SK-N-SH (cell line): Measurements from ENCODE around the gene TMA16. TPM values are rescaled to one million over a fixed set of nuclear protein-coding genes. Genes with fewer than 3 reads are reported as not detected.

Experiments
- CTCF ChIA-PET: fragments of 300-600, 350-600 bp; formaldehyde crosslinking; extraction: SDS; loops from one replicate; lab custom pipeline; 2021; lab: Yijun Ruan, JAX
- POLR2A ChIA-PET: fragments of 350-600 bp; sonication (Branson Sonifier 250); formaldehyde crosslinking; extraction: SDS; loops from one replicate; lab custom pipeline; 2020; ENCODE audit warnings: antibody characterized with exemption, inconsistent platforms; lab: Yijun Ruan, JAX
- DNase-seq: peaks from one replicate; pipeline ENCODE4 v3.0.0; 2012
- H2AFZ ChIP-seq: fragments of 200-600 bp; sonication (generic); 2 replicates; pipeline ENCODE4 v1.8.1; 2016; ENCODE audit warnings: antibody characterized with exemption, mild to moderate bottlenecking, low read depth
- H3F3A ChIP-seq: fragments of 200-600 bp; sonication (generic); replicated peaks from 2 replicates; pipeline ENCODE3; 2016; ENCODE audit warnings: antibody characterized with exemption, mild to moderate bottlenecking; ENCODE audit not compliant: insufficient read depth
- H3K27ac ChIP-seq, 2 experiments: fragments of 200-500 bp in 1 of 2; fragments of 200-600 bp in 1 of 2; sonication (Bioruptor generic) in 1 of 2; sonication (generic), shearing (Covaris generic) in 1 of 2; 2 replicates each; pipeline versions ENCODE4 v1.5.1 to v1.6.1; 2014 to 2016; ENCODE audit warnings: low read depth in 2 of 2, inconsistent platforms in 1 of 2, low read length in 1 of 2, mild to moderate bottlenecking in 1 of 2, mixed read lengths in 1 of 2
- H3K27me3 ChIP-seq: fragments of 200-600 bp; sonication (generic), shearing (Covaris generic); 2 replicates; pipeline ENCODE4 v1.6.1; 2016; ENCODE audit warnings: mixed run types; ENCODE audit not compliant: insufficient read depth
- H3K36me3 ChIP-seq, 2 experiments: fragments of 200-500 bp in 1 of 2; fragments of 200-600 bp in 1 of 2; sonication (Bioruptor generic) in 1 of 2; sonication (generic) in 1 of 2; replicated peaks in 1 of 2; 2 replicates each; pipeline versions ENCODE3 to v1.5.1; 2014 to 2016; ENCODE audit warnings: low read length in 1 of 2, mild to moderate bottlenecking in 1 of 2; ENCODE audit not compliant: insufficient read depth in 2 of 2, control insufficient read depth in 1 of 2
- H3K4me1 ChIP-seq, 2 experiments: fragments of 200-500 bp in 1 of 2; fragments of 200-600 bp in 1 of 2; sonication (Bioruptor generic) in 1 of 2; sonication (generic), shearing (Covaris generic) in 1 of 2; 2 replicates each; pipeline versions ENCODE4 v1.5.1 to v1.6.1; 2014 to 2016; ENCODE audit warnings: low read depth in 1 of 2, low read length in 1 of 2, mixed run types in 1 of 2; ENCODE audit not compliant: insufficient read depth in 2 of 2, control insufficient read depth in 1 of 2
- H3K4me2 ChIP-seq: fragments of 200-600 bp; sonication (generic), shearing (Covaris generic); 2 replicates; pipeline ENCODE4 v1.6.1; 2017; ENCODE audit warnings: mixed run types
- H3K4me3 ChIP-seq, 2 experiments: fragments of 200-500 bp in 1 of 2; fragments of 200-600 bp in 1 of 2; sonication (Bioruptor generic) in 1 of 2; sonication (generic), shearing (Covaris generic) in 1 of 2; 2 replicates each; pipeline versions ENCODE4 v1.5.1 to v1.8.1; 2014 to 2016; ENCODE audit warnings: low read depth in 2 of 2, inconsistent platforms in 1 of 2, low read length in 1 of 2, mild to moderate bottlenecking in 1 of 2, mixed read lengths in 1 of 2, moderate library complexity in 1 of 2
- H3K79me2 ChIP-seq: fragments of 200-600 bp; sonication (generic); 2 replicates; pipeline ENCODE4 v1.8.1; 2017; ENCODE audit warnings: mild to moderate bottlenecking; ENCODE audit not compliant: insufficient read depth
- H3K9ac ChIP-seq: fragments of 200-600 bp; sonication (generic); 2 replicates; pipeline ENCODE4 v1.6.1; 2017; ENCODE audit warnings: mixed run types
- H3K9me2 ChIP-seq: fragments of 200-600 bp; sonication (generic); 2 replicates; pipeline ENCODE4 v1.6.1; 2017; ENCODE audit warnings: mixed run types
- H3K9me3 ChIP-seq: fragments of 200-600 bp; sonication (generic); 2 replicates; pipeline ENCODE4 v1.6.1; 2017; ENCODE audit warnings: mixed run types, mild to moderate bottlenecking, moderate library complexity
- H4K20me1 ChIP-seq: fragments of 200-600 bp; sonication (generic); 2 replicates; pipeline ENCODE4 v1.6.1; 2017; ENCODE audit warnings: mild to moderate bottlenecking, mixed run types; ENCODE audit not compliant: insufficient read depth
- ELF1 ChIP-seq: IDR thresholded peaks from 2 replicates; pipeline ENCODE4 v1.4.0; 2012
- EZH2phosphoT487 ChIP-seq: fragments of 200-600 bp; sonication (generic); IDR thresholded peaks from 2 replicates; pipeline ENCODE4 v1.6.1; 2017; ENCODE audit warnings: low read depth, mixed run types, mild to moderate bottlenecking, antibody characterized with exemption, moderate library complexity, borderline replicate concordance
- FOXJ3 ChIP-seq: sonication (generic); formaldehyde crosslinking; IDR thresholded peaks from 2 replicates; pipeline ENCODE4 v1.5.1; 2020; ENCODE audit warnings: mild to moderate bottlenecking, missing genetic modification reagents
- IRF3 ChIP-seq: fragments of 150-350 bp; IDR thresholded peaks from 2 replicates; pipeline ENCODE4 v1.6.1; 2016; ENCODE audit warnings: mild to moderate bottlenecking, low read depth, low read length
- MAX ChIP-seq: IDR thresholded peaks from 2 replicates; pipeline ENCODE4 v1.4.0; 2012; ENCODE audit warnings: low read depth
- MEF2A ChIP-seq: IDR thresholded peaks from 2 replicates; pipeline ENCODE4 v1.4.0; 2012; ENCODE audit warnings: low read depth, borderline replicate concordance
- NFIC ChIP-seq: IDR thresholded peaks from 2 replicates; pipeline ENCODE4 v1.4.0; 2012; ENCODE audit warnings: borderline replicate concordance
- NRF1 ChIP-seq: IDR thresholded peaks from 2 replicates; pipeline ENCODE4 v1.6.1; 2012; ENCODE audit warnings: low read depth, mild to moderate bottlenecking, low read length
- PBX3 ChIP-seq: IDR thresholded peaks from 2 replicates; pipeline ENCODE4; 2012
- POLR2AphosphoS5 ChIP-seq: IDR thresholded peaks from 2 replicates; pipeline ENCODE4 v1.6.1; 2012; ENCODE audit warnings: low read depth, low read length
- RFX5 ChIP-seq: IDR thresholded peaks from 2 replicates; pipeline ENCODE4 v1.6.1; 2012; ENCODE audit warnings: mild to moderate bottlenecking, improper control_type of control experiment, low read length
- TAF1 ChIP-seq: IDR thresholded peaks from 2 replicates; pipeline ENCODE4 v1.6.1; 2012; ENCODE audit warnings: low read depth, mild to moderate bottlenecking, low read length, moderate library complexity, borderline replicate concordance
- YY1 ChIP-seq: IDR thresholded peaks from 2 replicates; pipeline ENCODE4 v1.4.0; 2012; ENCODE audit warnings: low read depth, mild to moderate bottlenecking
- ZBTB33 ChIP-seq: IDR thresholded peaks from 2 replicates; pipeline ENCODE4 v1.4.0; 2012; ENCODE audit warnings: low read depth, borderline replicate concordance
- WGBS: methylation state at CpG from one replicate; pipeline ENCODE4 v1.1.6; 2017; ENCODE audit warnings: low lambda C conversion rate; 5-methylcytosine and 5-hydroxymethylcytosine counted together
- polyA plus RNA-seq, 3 experiments: library from polyadenylated mRNA; depleted of rRNA; stranded (reverse); fragments of >200 nt; gene quantifications; 2 replicates each; pipeline ENCODE4 v1.2.3, GENCODE V29; 2012

Gene TMA16
- polyA plus RNA-seq, 1 of the 3 experiments (the other 2 are of a cell fraction), result 10.0 TPM

- Histone ChIP-seq H3K36me3 (peaks cover 34 to 35% of the 10 kb centered on the region in 2 experiments), H3K4me3 (no peak overlapping the region), H3K4me1 (no peaks in the 10 kb centered on the region; a peak in 2 of 4 replicates), H3K79me2 (peaks cover 94% of the 10 kb centered on the region), H3K4me2 (no peak overlapping the region), H4K20me1 (peaks cover 58% of the 10 kb centered on the region), H3K9ac (no peak overlapping the region), H3K9me2 (no peaks in the 10 kb centered on the region), H3F3A (no peaks in the 10 kb centered on the region), H3K27ac (no peak overlapping the region), H2AFZ (no peak overlapping the region), H3K27me3 (no peaks in the 10 kb centered on the region), H3K9me3 (no peaks in the 10 kb centered on the region)
- 95% methylated on average over 3 of the region's 3 CpGs for WGBS
- DNase-seq, result no peak
- no peak for TF ChIP-seq RFX5
- no peak for TF ChIP-seq MEF2A
- TF ChIP-seq YY1, result no peak
- TF ChIP-seq PBX3, result no peak
- no peak for TF ChIP-seq NRF1
- TF ChIP-seq IRF3, result no peak
- no peak for TF ChIP-seq POLR2AphosphoS5
- TF ChIP-seq TAF1, result no peak
- no peak for TF ChIP-seq MAX
- no peak for TF ChIP-seq ELF1
- no peak for TF ChIP-seq ZBTB33
- no peak for TF ChIP-seq EZH2phosphoT487
- ChIA-PET CTCF (interaction anchor here (1.1 to 1.6 kb wide), 4 partner anchors 11 to 43 kb away, joined by 3 to 4 read pairs (median 3); partner anchors contain the start of gene TMA16), POLR2A (no interaction called here)
These were observed 10.9 kb downstream of the TMA16 start for GRCh38 chr4:163505374-163505773.

- Histone ChIP-seq H3K27ac (no peak overlapping the region), H3K36me3 (peaks cover 79 to 89% of the 10 kb centered on the region in 2 experiments), H3K4me3 (no peak overlapping the region), H3K79me2 (peaks cover 28% of the 10 kb centered on the region; the same call in 1 of the 2 replicates), H3K27me3 (no peaks in the 10 kb centered on the region), H3F3A (no peaks in the 10 kb centered on the region), H3K4me2 (no peak overlapping the region), H4K20me1 (no peaks in the 10 kb centered on the region), H3K4me1 (no peaks in the 10 kb centered on the region), H3K9me3 (no peaks in the 10 kb centered on the region), H3K9me2 (no peaks in the 10 kb centered on the region), H3K9ac (no peak overlapping the region), H2AFZ (no peak overlapping the region)
- no peak for TF ChIP-seq FOXJ3 (CRISPR knock-in tag)
- no peak for TF ChIP-seq NFIC
- TF ChIP-seq MEF2A, result no peak
- CTCF ChIA-PET, result no interaction called here
- POLR2A ChIA-PET, result no interaction called here
- DNase-seq, result no peak
- WGBS, result 84% methylated on average over 8 of the region's 8 CpGs
These were observed 20.7 kb downstream of the TMA16 start for GRCh38 chr4:163515198-163515597.
